ENCODE measurements around the gene EID1. TPM values are rescaled to one million over a fixed set of nuclear protein-coding genes. Genes with fewer than 3 reads are reported as not detected.

EID1 gene
- polyA plus RNA-seq, 4 donors = 81.3 to 133 (median 91.5) TPM

GRCh38 chr15:48872632-48873031 lies 5.3 kb upstream of the EID1 start:
- DNase-seq = no peak
- H3K4me1 ChIP-seq (ENCODE audit: control insufficient read depth in 3 of 3, insufficient read depth in 2 of 3, low read depth in 1 of 3, low read length in 2 of 3) = no peaks in the 10 kb centered on the region
- no peaks in the 10 kb centered on the region for H3K9me3 ChIP-seq (ENCODE audit: control insufficient read depth in 2 of 2, insufficient read depth in 1 of 2, low read depth in 1 of 2, low read length in 1 of 2)
- no peaks in the 10 kb centered on the region for H3K36me3 ChIP-seq (ENCODE audit: control insufficient read depth in 3 of 3, insufficient read depth in 2 of 3, low read depth in 1 of 3, low read length in 3 of 3)
- WGBS, 3 donors = 70 to 82% (median 77%) methylated on average over 2 of the region's 2 CpGs
- no peak overlapping the region for H3K27ac ChIP-seq (ENCODE audit: low read depth in 1 of 3, low read length in 2 of 3)
- no peak overlapping the region for H3K4me3 ChIP-seq (ENCODE audit: low read depth in 1 of 3, low read length in 3 of 3)
- H3K27me3 ChIP-seq (ENCODE audit: control insufficient read depth in 3 of 3, insufficient read depth in 3 of 3, low read length in 3 of 3) = peaks cover 0 to 12% (median 0%) of the 10 kb centered on the region in 3 donors
- no peak for FAIRE-seq

- DNase-seq (no peak), FAIRE-seq (no peak)
- Histone ChIP-seq H3K27ac (ENCODE audit: low read depth in 1 of 3, low read length in 2 of 3) (no peak overlapping the region), H3K4me1 (ENCODE audit: control insufficient read depth in 3 of 3, insufficient read depth in 2 of 3, low read depth in 1 of 3, low read length in 2 of 3) (peaks cover 0 to 3% (median 3%) of the 10 kb centered on the region in 3 donors), H3K4me3 (ENCODE audit: low read depth in 1 of 3, low read length in 3 of 3) (no peak overlapping the region), H3K27me3 (ENCODE audit: control insufficient read depth in 3 of 3, insufficient read depth in 3 of 3, low read length in 3 of 3) (peaks cover 0 to 7% (median 0%) of the 10 kb centered on the region in 3 donors), H3K36me3 (ENCODE audit: control insufficient read depth in 3 of 3, insufficient read depth in 2 of 3, low read depth in 1 of 3, low read length in 3 of 3) (no peaks in the 10 kb centered on the region), H3K9me3 (ENCODE audit: control insufficient read depth in 2 of 2, insufficient read depth in 1 of 2, low read depth in 1 of 2, low read length in 1 of 2) (no peaks in the 10 kb centered on the region)
- 63 to 77% (median 66%) methylated on average over 2 of the region's 2 CpGs for WGBS, 3 donors
Observed at GRCh38 chr15:48875241-48875960, 2.5 kb upstream of the EID1 start.

GRCh38 chr15:48876057-48876456 lies 1.9 kb upstream of the EID1 start:
- Histone ChIP-seq H3K4me3 (ENCODE audit: low read depth in 1 of 3, low read length in 3 of 3) (no peak overlapping the region), H3K36me3 (ENCODE audit: control insufficient read depth in 3 of 3, insufficient read depth in 2 of 3, low read depth in 1 of 3, low read length in 3 of 3) (no peaks in the 10 kb centered on the region), H3K27ac (ENCODE audit: low read depth in 1 of 3, low read length in 2 of 3) (no peak overlapping the region), H3K27me3 (ENCODE audit: control insufficient read depth in 3 of 3, insufficient read depth in 3 of 3, low read length in 3 of 3) (peaks cover 0 to 7% (median 0%) of the 10 kb centered on the region in 3 donors), H3K9me3 (ENCODE audit: control insufficient read depth in 2 of 2, insufficient read depth in 1 of 2, low read depth in 1 of 2, low read length in 1 of 2) (no peaks in the 10 kb centered on the region), H3K4me1 (ENCODE audit: control insufficient read depth in 3 of 3, insufficient read depth in 2 of 3, low read depth in 1 of 3, low read length in 2 of 3) (peaks cover 0 to 3% (median 3%) of the 10 kb centered on the region in 3 donors)
- 64 to 82% (median 71%) methylated on average over 3 of the region's 3 CpGs for WGBS, 3 donors
- FAIRE-seq (no peak), DNase-seq (no peak)

GRCh38 chr15:48880070-48880634 lies 2.2 kb downstream of the EID1 start:
- no peaks in the 10 kb centered on the region for H3K9me3 ChIP-seq (ENCODE audit: control insufficient read depth in 2 of 2, insufficient read depth in 1 of 2, low read depth in 1 of 2, low read length in 1 of 2)
- H3K4me1 ChIP-seq (ENCODE audit: control insufficient read depth in 3 of 3, insufficient read depth in 2 of 3, low read depth in 1 of 3, low read length in 2 of 3) = peaks cover 0 to 3% (median 3%) of the 10 kb centered on the region in 3 donors
- FAIRE-seq = no peak
- no peak overlapping the region for H3K4me3 ChIP-seq (ENCODE audit: low read depth in 1 of 3, low read length in 3 of 3)
- WGBS, 3 donors = 30 to 51% (median 50%) methylated on average over 3 of the region's 3 CpGs
- peaks cover 0 to under 1% (median 0%) of the 10 kb centered on the region in 3 donors for H3K27me3 ChIP-seq (ENCODE audit: control insufficient read depth in 3 of 3, insufficient read depth in 3 of 3, low read length in 3 of 3)
- DNase-seq = no peak
- no peaks in the 10 kb centered on the region for H3K36me3 ChIP-seq (ENCODE audit: control insufficient read depth in 3 of 3, insufficient read depth in 2 of 3, low read depth in 1 of 3, low read length in 3 of 3)
- H3K27ac ChIP-seq (ENCODE audit: low read depth in 1 of 3, low read length in 2 of 3) = no peak overlapping the region

GRCh38 chr15:48883699-48884098 lies 5.8 kb downstream of the EID1 start:
- no peaks in the 10 kb centered on the region for H3K27me3 ChIP-seq (ENCODE audit: control insufficient read depth in 3 of 3, insufficient read depth in 3 of 3, low read length in 3 of 3)
- no peak overlapping the region for H3K27ac ChIP-seq (ENCODE audit: low read depth in 1 of 3, low read length in 2 of 3)
- H3K4me1 ChIP-seq (ENCODE audit: control insufficient read depth in 3 of 3, insufficient read depth in 2 of 3, low read depth in 1 of 3, low read length in 2 of 3) = peaks cover 0 to 3% (median 3%) of the 10 kb centered on the region in 3 donors
- H3K9me3 ChIP-seq (ENCODE audit: control insufficient read depth in 2 of 2, insufficient read depth in 1 of 2, low read depth in 1 of 2, low read length in 1 of 2) = no peaks in the 10 kb centered on the region
- no peak overlapping the region for H3K4me3 ChIP-seq (ENCODE audit: low read depth in 1 of 3, low read length in 3 of 3)
- H3K36me3 ChIP-seq (ENCODE audit: control insufficient read depth in 3 of 3, insufficient read depth in 2 of 3, low read depth in 1 of 3, low read length in 3 of 3) = no peaks in the 10 kb centered on the region
- DNase-seq = no peak
- FAIRE-seq = no peak
- 61 to 83% (median 67%) methylated on average over 2 of the region's 2 CpGs for WGBS, 3 donors

- Histone ChIP-seq H3K27ac (ENCODE audit: low read depth in 1 of 3, low read length in 2 of 3) (no peak overlapping the region), H3K36me3 (ENCODE audit: control insufficient read depth in 3 of 3, insufficient read depth in 2 of 3, low read depth in 1 of 3, low read length in 3 of 3) (no peaks in the 10 kb centered on the region), H3K9me3 (ENCODE audit: control insufficient read depth in 2 of 2, insufficient read depth in 1 of 2, low read depth in 1 of 2, low read length in 1 of 2) (no peaks in the 10 kb centered on the region), H3K4me3 (ENCODE audit: low read depth in 1 of 3, low read length in 3 of 3) (no peak overlapping the region), H3K27me3 (ENCODE audit: control insufficient read depth in 3 of 3, insufficient read depth in 3 of 3, low read length in 3 of 3) (no peaks in the 10 kb centered on the region), H3K4me1 (ENCODE audit: control insufficient read depth in 3 of 3, insufficient read depth in 2 of 3, low read depth in 1 of 3, low read length in 2 of 3) (no peaks in the 10 kb centered on the region)
- FAIRE-seq = no peak
- WGBS, 3 donors = 50 to 58% (median 53%) methylated on average over 2 of the region's 2 CpGs
- DNase-seq = no peak
Observed at GRCh38 chr15:48887144-48887543, 9.2 kb downstream of the EID1 start.

GRCh38 chr15:48888191-48888590 lies 10.3 kb downstream of the EID1 start:
- no peak overlapping the region for H3K27ac ChIP-seq (ENCODE audit: low read depth in 1 of 3, low read length in 2 of 3)
- FAIRE-seq (no peak), DNase-seq (no peak)
- 72 to 88% (median 79%) methylated on average over 4 of the region's 4 CpGs for WGBS, 3 donors
- H3K4me1 ChIP-seq (ENCODE audit: control insufficient read depth in 3 of 3, insufficient read depth in 2 of 3, low read depth in 1 of 3, low read length in 2 of 3) = no peaks in the 10 kb centered on the region
- no peak overlapping the region for H3K4me3 ChIP-seq (ENCODE audit: low read depth in 1 of 3, low read length in 3 of 3)
- no peaks in the 10 kb centered on the region for H3K9me3 ChIP-seq (ENCODE audit: control insufficient read depth in 2 of 2, insufficient read depth in 1 of 2, low read depth in 1 of 2, low read length in 1 of 2)
- H3K36me3 ChIP-seq (ENCODE audit: control insufficient read depth in 3 of 3, insufficient read depth in 2 of 3, low read depth in 1 of 3, low read length in 3 of 3) = no peaks in the 10 kb centered on the region
- H3K27me3 ChIP-seq (ENCODE audit: control insufficient read depth in 3 of 3, insufficient read depth in 3 of 3, low read length in 3 of 3) = no peaks in the 10 kb centered on the region

GRCh38 chr15:48888836-48889235 lies 10.9 kb downstream of the EID1 start:
- H3K27me3 ChIP-seq (ENCODE audit: control insufficient read depth in 3 of 3, insufficient read depth in 3 of 3, low read length in 3 of 3) = no peaks in the 10 kb centered on the region
- H3K27ac ChIP-seq (ENCODE audit: low read depth in 1 of 3, low read length in 2 of 3) = no peak overlapping the region
- DNase-seq (no peak), FAIRE-seq (no peak)
- no peaks in the 10 kb centered on the region for H3K36me3 ChIP-seq (ENCODE audit: control insufficient read depth in 3 of 3, insufficient read depth in 2 of 3, low read depth in 1 of 3, low read length in 3 of 3)
- H3K4me3 ChIP-seq (ENCODE audit: low read depth in 1 of 3, low read length in 3 of 3) = no peak overlapping the region
- H3K4me1 ChIP-seq (ENCODE audit: control insufficient read depth in 3 of 3, insufficient read depth in 2 of 3, low read depth in 1 of 3, low read length in 2 of 3) = no peaks in the 10 kb centered on the region
- H3K9me3 ChIP-seq (ENCODE audit: control insufficient read depth in 2 of 2, insufficient read depth in 1 of 2, low read depth in 1 of 2, low read length in 1 of 2) = no peaks in the 10 kb centered on the region
- WGBS, 3 donors = 70 to 85% (median 82%) methylated on average over 1 of the region's 1 CpG

Measured in small intestine (tissue), 7 donors.